ENCODE results near the gene PAIP2B.
A peak's percentile ranks its signal among the peaks of the same experiment; 100 is the strongest.

PAIP2B gene

DNA sequence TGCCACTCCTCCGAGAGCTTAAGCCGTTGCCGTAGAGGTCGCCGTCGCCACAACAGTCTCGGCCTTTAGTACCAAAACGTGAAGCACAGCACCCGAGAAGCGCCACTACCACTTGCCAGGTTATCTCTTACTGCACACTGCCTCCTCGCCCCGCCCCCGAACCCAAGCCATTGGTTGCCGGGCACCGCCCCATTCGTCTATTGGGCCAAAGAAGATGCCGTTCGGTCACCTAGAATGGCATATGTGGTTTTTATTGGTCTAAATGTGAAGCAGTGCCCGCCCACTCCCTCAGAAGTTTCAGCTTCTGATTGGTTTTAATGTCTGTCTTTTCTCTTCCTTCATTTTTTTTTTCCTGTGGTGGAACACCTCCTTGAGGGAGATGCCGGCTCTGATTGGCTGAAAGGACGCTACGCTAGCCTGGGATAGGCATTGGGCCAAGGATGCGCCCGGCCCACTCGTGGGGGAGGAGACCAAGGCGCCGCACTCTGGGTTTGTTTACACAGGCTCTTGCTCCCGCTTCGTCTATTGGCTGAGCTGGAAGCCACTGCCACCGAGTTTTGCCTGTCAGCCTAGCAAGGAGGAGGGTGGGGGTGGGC lies at the start of gene PAIP2B:
PAIP2B (minus strand) TSS at position 139 of the 596 bp plus-strand sequence. CDS start 24,514 bp downstream, outside the sequence.
- peak; percentile 99 for ATAC-seq
- peak within 1 kb of the TSS; percentile 97 for H3K4me3 Mint-ChIP-seq
- no peaks in the 10 kb centered on the region for H3K9me3 Mint-ChIP-seq
- H3K4me1 Mint-ChIP-seq, result peaks cover 22% of the 10 kb centered on the region
- peaks cover 4% of the 10 kb centered on the region for H3K36me3 Mint-ChIP-seq (ENCODE audit: low read depth)
- peak within 1 kb of the TSS; percentile 91 for H3K27ac Mint-ChIP-seq
- H3K27me3 Mint-ChIP-seq, result peaks cover 8% of the 10 kb centered on the region
- DNase-seq, result peak; percentile 96

DNA sequence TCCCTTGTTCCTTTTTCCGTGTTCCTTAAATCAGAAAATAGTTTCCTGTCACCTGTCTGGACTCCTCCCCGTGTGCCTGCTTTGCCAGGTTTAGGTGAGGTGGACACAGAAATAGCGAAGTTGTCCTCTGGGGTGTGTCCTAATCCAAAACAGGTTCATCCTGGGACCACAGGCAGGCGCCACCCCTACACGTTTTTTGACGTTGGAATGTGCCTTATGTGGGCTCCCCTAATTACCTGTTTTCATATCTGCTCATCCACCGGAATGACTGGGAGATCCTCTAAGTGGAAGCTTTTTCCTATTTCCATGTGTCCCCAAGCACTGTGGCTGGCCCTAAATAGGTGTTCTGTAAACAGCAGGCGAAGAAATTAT lies 49.0 kb upstream of the PAIP2B start:
- DNase-seq (no peak), ATAC-seq (peak; percentile 1)
- peaks cover 78% of the 10 kb centered on the region for H3K27me3 Mint-ChIP-seq
- H3K9me3 Mint-ChIP-seq, result no peaks in the 10 kb centered on the region
- H3K36me3 Mint-ChIP-seq (ENCODE audit: low read depth), result no peaks in the 10 kb centered on the region
- peak overlapping the region; percentile 35 for H3K4me3 Mint-ChIP-seq
- H3K4me1 Mint-ChIP-seq, result peaks cover 18% of the 10 kb centered on the region
- no peak overlapping the region for H3K27ac Mint-ChIP-seq

DNA sequence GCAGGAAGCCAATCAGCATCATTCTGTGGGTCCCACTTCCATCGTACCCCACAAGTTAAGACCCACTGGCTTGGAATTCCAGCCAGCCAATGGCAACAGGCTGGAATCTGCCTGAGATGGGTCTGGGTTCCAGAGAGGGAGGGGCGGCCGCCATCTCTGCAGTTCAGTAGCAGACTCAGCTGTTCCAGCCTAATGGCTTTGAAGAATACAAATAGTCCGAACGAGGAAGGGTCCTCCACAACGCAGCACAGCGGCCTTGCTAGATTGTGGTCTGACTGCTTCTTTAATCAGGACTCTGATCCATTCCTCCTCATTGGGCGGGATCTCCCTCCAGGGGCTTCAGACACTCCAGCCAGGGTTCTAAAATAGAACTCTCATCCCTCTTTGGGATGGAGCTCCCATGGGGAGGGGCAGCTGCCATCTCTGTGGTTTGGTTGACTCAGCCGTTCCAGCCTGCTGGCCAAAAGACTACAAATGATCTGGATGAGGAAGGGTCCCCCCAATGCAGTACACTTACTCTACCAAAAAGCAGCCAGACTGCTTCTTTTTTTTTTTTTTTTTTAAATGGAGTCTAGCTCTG lies 42.7 kb upstream of the PAIP2B start:
- DNase-seq (no peak), ATAC-seq (no peak)
- no peak overlapping the region for H3K27ac Mint-ChIP-seq
- H3K27me3 Mint-ChIP-seq, result peaks cover 45% of the 10 kb centered on the region
- H3K36me3 Mint-ChIP-seq (ENCODE audit: low read depth), result no peaks in the 10 kb centered on the region
- no peak overlapping the region for H3K4me3 Mint-ChIP-seq
- H3K4me1 Mint-ChIP-seq, result no peaks in the 10 kb centered on the region
- no peaks in the 10 kb centered on the region for H3K9me3 Mint-ChIP-seq

DNA sequence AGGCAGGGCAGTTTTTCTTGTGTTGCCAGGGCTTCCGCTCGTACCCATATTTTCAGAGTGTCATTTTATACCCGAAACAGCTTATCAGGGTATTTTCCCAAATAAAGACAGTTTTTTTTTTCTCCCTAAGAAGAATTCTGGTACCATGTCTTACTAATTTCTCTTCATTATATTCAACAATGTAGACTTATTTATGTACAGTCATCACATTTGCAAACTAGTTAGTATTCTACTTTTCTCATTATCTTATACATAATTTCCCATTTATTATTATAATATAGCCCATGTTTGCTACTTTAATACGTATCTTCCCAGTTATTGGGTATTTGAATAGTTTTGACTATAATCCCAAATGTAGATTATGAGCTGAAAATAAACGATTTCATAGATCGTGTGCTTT lies 36.5 kb upstream of the PAIP2B start:
- ATAC-seq, result no peak

GRCh38 chr2:71261534-71261933 lies 34.6 kb upstream of the PAIP2B start:
- no peak for DNase-seq
- no peak for ATAC-seq
- H3K27ac Mint-ChIP-seq, result no peak overlapping the region
- H3K4me1 Mint-ChIP-seq, result no peaks in the 10 kb centered on the region
- H3K27me3 Mint-ChIP-seq, result peaks cover 17% of the 10 kb centered on the region
- no peaks in the 10 kb centered on the region for H3K9me3 Mint-ChIP-seq
- no peak overlapping the region for H3K4me3 Mint-ChIP-seq
- no peaks in the 10 kb centered on the region for H3K36me3 Mint-ChIP-seq (ENCODE audit: low read depth)

More for the DNA sequence above, 36.5 kb upstream of the PAIP2B start:
- H3K9me3 Mint-ChIP-seq, result no peaks in the 10 kb centered on the region
- peaks cover 12% of the 10 kb centered on the region for H3K27me3 Mint-ChIP-seq
- no peaks in the 10 kb centered on the region for H3K4me1 Mint-ChIP-seq
- no peak overlapping the region for H3K27ac Mint-ChIP-seq
- DNase-seq, result no peak
- H3K36me3 Mint-ChIP-seq (ENCODE audit: low read depth), result no peaks in the 10 kb centered on the region
- H3K4me3 Mint-ChIP-seq, result no peak overlapping the region

- H3K4me1 Mint-ChIP-seq, result no peaks in the 10 kb centered on the region
- H3K27ac Mint-ChIP-seq, result no peak overlapping the region
- H3K9me3 Mint-ChIP-seq, result peaks cover 8% of the 10 kb centered on the region
- no peaks in the 10 kb centered on the region for H3K36me3 Mint-ChIP-seq (ENCODE audit: low read depth)
- ATAC-seq (no peak), DNase-seq (no peak)
- no peak overlapping the region for H3K4me3 Mint-ChIP-seq
- H3K27me3 Mint-ChIP-seq, result peaks cover 33% of the 10 kb centered on the region
These were observed 29.5 kb upstream of the PAIP2B start for GRCh38 chr2:71256421-71256820.

DNA sequence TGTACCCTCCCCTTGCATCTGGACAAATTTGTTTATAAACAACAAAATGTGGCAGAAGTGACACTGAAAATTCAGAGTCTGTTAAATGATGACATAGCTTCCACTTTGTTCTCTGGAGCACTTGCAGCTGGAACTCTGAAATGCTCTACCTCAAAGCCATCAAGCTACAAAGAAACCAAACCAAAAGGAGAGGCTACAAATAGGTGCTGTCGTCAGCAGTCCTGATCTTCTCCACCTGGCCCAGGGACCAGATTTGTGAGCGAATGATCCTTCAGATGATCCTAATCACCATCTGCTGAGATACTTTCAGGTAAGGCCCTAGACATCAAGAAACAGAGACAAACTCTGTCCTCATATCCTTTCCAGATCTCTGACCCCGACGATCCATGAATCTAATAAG lies 27.9 kb upstream of the PAIP2B start:
- ATAC-seq (no peak), DNase-seq (no peak)
- Mint-ChIP-seq H3K4me3 (no peak overlapping the region), H3K27ac (no peak overlapping the region), H3K27me3 (peaks cover 40% of the 10 kb centered on the region), H3K9me3 (peaks cover 14% of the 10 kb centered on the region), H3K36me3 (ENCODE audit: low read depth) (no peaks in the 10 kb centered on the region), H3K4me1 (no peaks in the 10 kb centered on the region)

GRCh38 chr2:71254078-71254477 lies 27.2 kb upstream of the PAIP2B start:
- Mint-ChIP-seq H3K9me3 (peaks cover 15% of the 10 kb centered on the region), H3K4me1 (no peaks in the 10 kb centered on the region), H3K27me3 (peaks cover 41% of the 10 kb centered on the region), H3K4me3 (no peak overlapping the region), H3K27ac (no peak overlapping the region), H3K36me3 (ENCODE audit: low read depth) (no peaks in the 10 kb centered on the region)
- DNase-seq, result no peak
- no peak for ATAC-seq

GRCh38 chr2:71253476-71253875 lies 26.6 kb upstream of the PAIP2B start:
- Mint-ChIP-seq H3K9me3 (peaks cover 15% of the 10 kb centered on the region), H3K27ac (no peak overlapping the region), H3K4me1 (no peaks in the 10 kb centered on the region), H3K27me3 (peaks cover 40% of the 10 kb centered on the region), H3K36me3 (ENCODE audit: low read depth) (no peaks in the 10 kb centered on the region), H3K4me3 (no peak overlapping the region)
- no peak for DNase-seq
- ATAC-seq, result no peak

DNA sequence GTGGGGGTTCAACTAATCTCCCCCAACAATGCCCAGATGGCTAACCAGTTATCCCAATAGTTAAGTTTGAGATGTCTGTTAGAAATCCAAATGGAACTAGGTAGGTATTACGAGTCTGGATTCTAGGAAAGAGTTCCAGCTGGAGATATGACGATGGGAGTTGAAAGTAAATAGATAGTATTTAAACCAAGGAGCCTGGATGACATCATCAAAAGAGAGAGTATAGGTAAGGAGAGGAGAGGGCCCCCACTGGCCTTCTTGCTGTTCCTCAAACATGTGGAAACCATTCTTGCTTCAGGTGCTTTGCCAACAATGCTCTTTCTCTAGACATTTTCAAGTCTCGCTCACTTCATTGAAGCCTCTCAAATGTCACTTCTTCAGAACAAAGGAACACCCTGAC lies 26.0 kb upstream of the PAIP2B start:
- no peak for ATAC-seq
- Mint-ChIP-seq H3K9me3 (peaks cover 15% of the 10 kb centered on the region), H3K36me3 (ENCODE audit: low read depth) (no peaks in the 10 kb centered on the region), H3K4me3 (no peak overlapping the region), H3K27me3 (peaks cover 35% of the 10 kb centered on the region), H3K4me1 (no peaks in the 10 kb centered on the region), H3K27ac (no peak overlapping the region)
- DNase-seq, result no peak

DNA sequence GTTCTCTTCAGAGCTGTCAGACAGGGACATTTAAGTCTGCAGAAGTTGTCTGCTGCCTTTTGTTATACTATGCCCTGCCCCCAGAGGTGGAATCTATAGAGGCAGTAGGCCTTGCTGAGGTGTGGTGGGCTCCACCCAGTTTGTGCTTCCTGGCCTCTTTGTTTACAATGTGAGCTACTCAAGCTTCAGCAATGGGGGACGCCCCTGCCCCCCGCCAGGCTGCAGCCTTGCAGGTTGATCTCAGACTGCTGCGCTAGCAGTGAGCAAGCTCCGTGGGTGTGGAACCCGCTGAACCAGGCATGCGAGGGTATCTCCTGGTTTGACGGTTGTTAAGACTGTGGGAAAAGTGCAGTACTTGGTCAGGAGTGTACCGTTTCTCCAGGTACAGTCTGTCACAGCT lies 24.0 kb upstream of the PAIP2B start:
- Mint-ChIP-seq H3K27me3 (peaks cover 36% of the 10 kb centered on the region), H3K36me3 (ENCODE audit: low read depth) (no peaks in the 10 kb centered on the region), H3K4me1 (no peaks in the 10 kb centered on the region), H3K4me3 (no peak overlapping the region), H3K27ac (no peak overlapping the region), H3K9me3 (peaks cover 17% of the 10 kb centered on the region)
- DNase-seq, result no peak
- no peak for ATAC-seq

GRCh38 chr2:71244302-71244660 lies 17.4 kb upstream of the PAIP2B start:
- H3K4me3 Mint-ChIP-seq, result no peak overlapping the region
- H3K9me3 Mint-ChIP-seq, result peaks cover 4% of the 10 kb centered on the region

DNA sequence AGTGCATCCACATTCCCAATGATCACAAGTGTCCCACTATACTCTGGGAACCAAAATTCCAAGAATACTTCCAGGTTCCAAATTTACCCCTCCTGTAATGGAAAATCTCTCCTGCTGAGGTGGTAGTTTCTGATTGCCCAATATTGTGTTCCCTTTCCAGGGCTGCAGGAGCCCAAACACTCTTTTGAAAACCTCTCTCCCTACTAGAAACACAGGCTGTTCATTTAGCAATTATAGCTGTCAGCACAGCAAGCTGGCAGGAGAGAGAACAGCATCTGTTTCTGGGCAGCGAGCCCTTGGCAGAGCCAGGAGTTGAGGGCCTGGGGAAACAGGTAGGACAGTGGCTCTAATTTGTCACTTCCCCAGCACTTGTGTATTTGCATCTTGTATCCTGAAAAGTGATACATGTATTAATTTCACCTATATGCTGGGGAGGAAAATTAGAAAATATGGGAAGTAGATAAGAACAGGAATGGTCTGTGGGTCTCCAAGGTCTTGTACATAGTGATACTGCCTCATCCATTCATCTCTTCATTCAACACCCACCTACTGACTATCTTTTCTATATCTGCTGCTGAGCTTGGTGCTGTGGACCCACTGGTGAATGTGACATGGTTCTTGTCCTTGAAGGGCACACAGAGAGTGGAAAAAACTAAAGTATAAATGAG lies 16.9 kb upstream of the PAIP2B start:
- Mint-ChIP-seq H3K4me3 (no peak overlapping the region), H3K4me1 (no peaks in the 10 kb centered on the region), H3K27ac (no peak overlapping the region), H3K27me3 (peaks cover 15% of the 10 kb centered on the region), H3K9me3 (peaks cover 4% of the 10 kb centered on the region), H3K36me3 (ENCODE audit: low read depth) (no peaks in the 10 kb centered on the region)
- no peak for DNase-seq
- ATAC-seq, result no peak

More at GRCh38 chr2:71244302-71244660, 17.4 kb upstream of the PAIP2B start:
- Mint-ChIP-seq H3K27ac (no peak overlapping the region), H3K4me1 (no peaks in the 10 kb centered on the region), H3K27me3 (peaks cover 15% of the 10 kb centered on the region), H3K36me3 (ENCODE audit: low read depth) (no peaks in the 10 kb centered on the region)
- DNase-seq, result no peak
- ATAC-seq, result no peak

GRCh38 chr2:71240794-71241193 lies 13.9 kb upstream of the PAIP2B start:
- Mint-ChIP-seq H3K27ac (no peak overlapping the region), H3K4me3 (no peak overlapping the region), H3K9me3 (peaks cover under 1% of the 10 kb centered on the region), H3K36me3 (ENCODE audit: low read depth) (no peaks in the 10 kb centered on the region), H3K4me1 (peaks cover 2% of the 10 kb centered on the region), H3K27me3 (peaks cover 8% of the 10 kb centered on the region)
- no peak for DNase-seq
- peak; percentile 33 for ATAC-seq

GRCh38 chr2:71238089-71238488 lies 11.2 kb upstream of the PAIP2B start:
- H3K27me3 Mint-ChIP-seq, result peaks cover 13% of the 10 kb centered on the region
- ATAC-seq, result no peak
- H3K36me3 Mint-ChIP-seq (ENCODE audit: low read depth), result no peaks in the 10 kb centered on the region
- no peak overlapping the region for H3K4me3 Mint-ChIP-seq
- no peak for DNase-seq
- H3K9me3 Mint-ChIP-seq, result peaks cover 6% of the 10 kb centered on the region
- no peak overlapping the region for H3K27ac Mint-ChIP-seq
- peaks cover 2% of the 10 kb centered on the region for H3K4me1 Mint-ChIP-seq
